K562 (cell line): ENCODE data around the gene KTI12. TPM values are rescaled to one million over a fixed set of nuclear protein-coding genes. Genes with fewer than 3 reads are reported as not detected.

Source experiments
- ARNT ChIP-seq, 2 experiments: fragments of 450-650 bp; IDR thresholded peaks; 2 replicates each; pipeline ENCODE4 v1.6.1; 2016; ENCODE audit warnings: mild to moderate bottlenecking in 1 of 2
- CBX5 ChIP-seq: IDR thresholded peaks from 2 replicates; pipeline ENCODE4 v1.6.1; 2014; ENCODE audit warnings: low read depth, borderline replicate concordance
- GABPB1 ChIP-seq: sonication (generic); formaldehyde crosslinking; IDR thresholded peaks from 2 replicates; pipeline ENCODE4 v1.8.0; 2022; ENCODE audit warnings: mild to moderate bottlenecking, missing genetic modification reagents
- HDAC2 ChIP-seq: fragments of 450-650 bp; IDR thresholded peaks from 2 replicates; pipeline ENCODE4 v1.6.1; 2016; ENCODE audit warnings: mild to moderate bottlenecking
- HLTF ChIP-seq: fragments of 450-650 bp; IDR thresholded peaks from 2 replicates; pipeline ENCODE4 v1.6.1; 2016
- IFI16 ChIP-seq: fragments of 250-450 bp; sonication (Bioruptor Pico); IDR thresholded peaks from 2 replicates; pipeline ENCODE4 v2.1.2; 2022; ENCODE audit warnings: mild to moderate bottlenecking, inconsistent platforms
- NFIC ChIP-seq: fragments of 450-650 bp; IDR thresholded peaks from 2 replicates; pipeline ENCODE4 v1.6.1; 2017; ENCODE audit warnings: mild to moderate bottlenecking, inconsistent platforms
- PML ChIP-seq: IDR thresholded peaks from 2 replicates; pipeline ENCODE4 v1.6.1; 2012; ENCODE audit warnings: low read length, inconsistent platforms
- POLR2H ChIP-seq: IDR thresholded peaks from 2 replicates; pipeline ENCODE4 v1.6.1; 2016; ENCODE audit warnings: missing genetic modification characterization, low read depth, mild to moderate bottlenecking, control low read depth, missing compliant biosample characterization, moderate library complexity
- RREB1 ChIP-seq: fragments of 250-450 bp; sonication (Bioruptor Pico); IDR thresholded peaks from 2 replicates; pipeline ENCODE4 v1.4.0; 2020
- SMAD2 ChIP-seq: fragments of 150-350 bp; IDR thresholded peaks from 2 replicates; pipeline ENCODE4 v1.6.1; 2014; ENCODE audit warnings: low read depth, mild to moderate bottlenecking, low read length
- XRCC5 ChIP-seq: fragments of 200-400 bp; formaldehyde crosslinking; IDR thresholded peaks from 2 replicates; pipeline ENCODE4 v1.6.1; 2017; ENCODE audit warnings: low read depth, mild to moderate bottlenecking, low read length
- ZNF407 ChIP-seq: fragments of 450-650 bp; IDR thresholded peaks from 2 replicates; pipeline ENCODE4 v1.6.1; 2016; ENCODE audit warnings: low read depth
- polyA plus RNA-seq, 8 experiments: library from polyadenylated mRNA; depleted of rRNA in 4 of 8; stranded (reverse) in 5 of 8; unstranded in 3 of 8; fragments of >200 nt; fragmentation: Nextera tagmentation in 2 of 8; fragmentation: Illumina TruSeq in 1 of 8; extraction: Ambion mirVana in 2 of 8; extraction: Trizol in 1 of 8; gene quantifications; 2 replicates each; pipeline versions ENCODE4 v1.2.1 to v1.2.3, GENCODE V29; 2011 to 2014; ENCODE audit warnings: inconsistent platforms in 1 of 8, missing spikeins in 1 of 8
- total RNA-seq, 7 experiments: library from RNA; depleted of rRNA in 6 of 7; stranded (reverse); fragments of >200 nt in 6 of 7; fragmentation: Illumina TruSeq in 2 of 7; extraction: Trizol in 2 of 7; gene quantifications; 2 replicates each; pipeline versions ENCODE4 v1.2.1 to v1.2.3, GENCODE V29; 2011 to 2021; ENCODE audit warnings: low replicate concordance in 1 of 7

KTI12 gene
- total and polyA plus RNA-seq, 9 of the 15 experiments (the other 6 are each of a cell fraction or from before 2014, with no cell fraction given) = 3.1 to 22.8 (median 11.6) TPM

- peak; percentile 93 for TF ChIP-seq GABPB1 (CRISPR knock-in tag)
- TF ChIP-seq SMAD2 = no peak
- peak; percentile 76; the same call in 1 of the 2 replicates for TF ChIP-seq PML
- TF ChIP-seq RREB1 (CRISPR knock-in tag) = 0 out of 2 replicates have a peak, but pooled peaks have one; percentile 75
- no peak for TF ChIP-seq IFI16 (CRISPR knock-in tag)
- TF ChIP-seq CBX5 = no peak
- peak; percentile 50 for TF ChIP-seq NFIC
- TF ChIP-seq ZNF407 = peak; percentile 58; the same call in 1 of the 2 replicates
- TF ChIP-seq XRCC5 = 0 out of 2 replicates have a peak, but pooled peaks have one; percentile 31
- peak; percentile 75; the same call in 1 of the 2 replicates for TF ChIP-seq HLTF
- 0 out of 2 replicates have a peak, but pooled peaks have one; percentile 71 for TF ChIP-seq POLR2H
- TF ChIP-seq HDAC2 = peak; percentile 84; the same call in 1 of the 2 replicates
- TF ChIP-seq ARNT (IDR thresholded peaks at IDR 0.05) = peak in 1 of 2 experiments; percentile 58; a peak in 1 of 4 replicates
Measured at GRCh38 chr1:52033190-52034049, at the start of gene KTI12 (continued).
